NOMO-1 treated with DMSO at 0.1 percent for 48 hours (cell line): ENCODE measurements around the gene MAN1C1.
A peak's percentile ranks its signal among the peaks of the same experiment; 100 is the strongest.

ENCODE experiments used
- DNase-seq: peaks from one replicate; lab custom pipeline; 2025; ENCODE audit not compliant: unreplicated experiment; lab: John Stamatoyannopoulos, UW

MAN1C1 gene

GRCh38 chr1:25616095-25616986, at the start of gene MAN1C1:
MAN1C1 (plus strand) TSS chr1:25616791; CDS start chr1:25617798, 1,007 bp downstream.
- DNase-seq = peak; percentile 83

GRCh38 chr1:25567710-25568089, 48.9 kb upstream of the MAN1C1 start:
- no peak for DNase-seq

- no peak for DNase-seq
Measured at GRCh38 chr1:25568090-25568833, 48.3 kb upstream of the MAN1C1 start.

- DNase-seq = no peak
Measured at GRCh38 chr1:25568834-25569596, 47.6 kb upstream of the MAN1C1 start.

- no peak for DNase-seq
Measured at GRCh38 chr1:25569597-25570396, 46.8 kb upstream of the MAN1C1 start.

- DNase-seq = no peak
Measured at GRCh38 chr1:25570798-25571521, 45.6 kb upstream of the MAN1C1 start.

GRCh38 chr1:25571522-25571970, 45.0 kb upstream of the MAN1C1 start:
- DNase-seq = no peak

GRCh38 chr1:25572107-25572506, 44.5 kb upstream of the MAN1C1 start:
- no peak for DNase-seq

- DNase-seq = peak; percentile 15
Measured at GRCh38 chr1:25572708-25573590, 43.6 kb upstream of the MAN1C1 start.

- no peak for DNase-seq
Measured at GRCh38 chr1:25573591-25573930, 43.0 kb upstream of the MAN1C1 start.

- DNase-seq = no peak
Measured at GRCh38 chr1:25573961-25574360, 42.6 kb upstream of the MAN1C1 start.

- no peak for DNase-seq
Measured at GRCh38 chr1:25575191-25575590, 41.4 kb upstream of the MAN1C1 start.

- no peak for DNase-seq
Measured at GRCh38 chr1:25576459-25577133, 40.0 kb upstream of the MAN1C1 start.

- DNase-seq = no peak
Measured at GRCh38 chr1:25577134-25577920, 39.3 kb upstream of the MAN1C1 start.

GRCh38 chr1:25579292-25580252, 37.0 kb upstream of the MAN1C1 start:
- DNase-seq = no peak

GRCh38 chr1:25580927-25581326, 35.7 kb upstream of the MAN1C1 start:
- peak; percentile 40 for DNase-seq
